Activated CD8-positive, alpha-beta memory T cell treated with anti-CD3 and anti-CD28 coated beads for 4 hours (primary cell): ENCODE results near the gene NPIPA8.
"Not testable (repeated sequence)": the region's sequence is repeated elsewhere in the genome, so short reads cannot be mapped to it uniquely, and the experiment has no call there.

ENCODE experiments used
- DNase-seq, 2 donors: peaks; one replicate each; pipeline ENCODE4 v3.0.0-alpha.2; 2020; ENCODE audit warnings: low read depth in 2 of 2

Gene NPIPA8

GRCh38 chr16:18276756-18277155 is 59.8 kb downstream of the NPIPA8 start:
- DNase-seq = not testable (repeated sequence)

DNA sequence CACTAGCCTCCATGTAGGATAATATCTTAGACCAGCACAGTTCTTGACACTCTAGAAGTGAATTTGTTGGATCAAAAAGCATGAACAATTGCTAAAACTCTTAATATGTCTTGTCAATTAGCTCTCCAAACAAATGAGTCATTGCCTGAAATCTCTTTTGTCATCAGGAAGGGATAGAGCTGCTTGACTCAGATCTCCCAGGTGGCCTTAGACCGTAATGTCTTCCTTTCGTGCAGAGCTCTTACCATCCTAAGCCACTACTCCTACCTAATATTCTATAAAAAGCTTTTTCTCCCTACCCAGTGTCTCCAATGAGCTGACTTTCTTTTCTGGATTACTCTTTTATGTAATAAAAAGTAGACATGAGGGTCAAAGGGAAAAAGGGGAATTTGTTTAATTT is 66.4 kb downstream of the NPIPA8 start:
- DNase-seq = not testable (repeated sequence)
